GM19395 (cell line): ENCODE results near the gene SUN5.
"Not testable (repeated sequence)": the region's sequence is repeated elsewhere in the genome, so short reads cannot be mapped to it uniquely, and the experiment has no call there.

Experiments
- ATAC-seq: cut with Tn5 transposase; IDR thresholded peaks from one replicate; pipeline ENCODE4 v1.9.1; 2021; ENCODE audit warnings: mild to moderate bottlenecking, moderate library complexity; ENCODE audit not compliant: unreplicated experiment

Gene SUN5, protein sequence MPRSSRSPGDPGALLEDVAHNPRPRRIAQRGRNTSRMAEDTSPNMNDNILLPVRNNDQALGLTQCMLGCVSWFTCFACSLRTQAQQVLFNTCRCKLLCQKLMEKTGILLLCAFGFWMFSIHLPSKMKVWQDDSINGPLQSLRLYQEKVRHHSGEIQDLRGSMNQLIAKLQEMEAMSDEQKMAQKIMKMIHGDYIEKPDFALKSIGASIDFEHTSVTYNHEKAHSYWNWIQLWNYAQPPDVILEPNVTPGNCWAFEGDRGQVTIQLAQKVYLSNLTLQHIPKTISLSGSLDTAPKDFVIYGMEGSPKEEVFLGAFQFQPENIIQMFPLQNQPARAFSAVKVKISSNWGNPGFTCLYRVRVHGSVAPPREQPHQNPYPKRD

DNA sequence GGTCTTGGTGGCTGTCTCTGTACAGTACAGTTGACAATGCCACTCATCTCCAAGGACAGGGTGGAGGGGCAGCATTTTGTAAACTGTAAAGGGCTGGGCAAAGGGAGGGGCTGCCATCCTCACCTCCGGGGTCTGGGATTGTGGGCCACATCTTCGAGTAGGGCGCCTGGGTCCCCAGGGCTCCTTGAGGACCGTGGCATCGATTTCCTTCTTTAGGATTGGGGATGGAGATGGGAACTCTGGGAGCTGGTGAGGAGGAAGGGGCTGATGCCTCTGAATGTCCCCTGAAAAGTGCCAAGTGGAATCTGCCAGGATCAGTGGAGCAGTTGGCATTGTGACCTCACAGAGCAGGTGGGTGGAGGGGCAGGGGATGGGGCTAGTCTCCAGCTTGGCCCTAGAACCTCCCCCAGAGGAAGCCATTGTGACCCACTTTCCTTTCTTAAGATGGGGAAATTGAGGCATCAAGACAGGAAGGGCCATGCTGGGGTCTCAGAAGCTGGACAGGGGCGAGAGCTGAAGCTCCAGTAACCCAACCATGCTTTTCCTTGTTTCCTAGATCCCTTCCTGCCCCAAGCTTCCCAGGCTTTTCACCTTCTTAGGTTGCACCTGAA is at the start of gene SUN5:
Gene SUN5 (minus strand): TSS at position 293 of the 611 bp plus-strand sequence. CDS start 93 bp downstream, at position 200.
- ATAC-seq = no peak

GRCh38 chr20:33053291-33054106 is 49.3 kb upstream of the SUN5 start, which contains the start of gene BPIFB3:
Gene BPIFB3, plus strand, starts transcription at chr20:33053903. Its CDS starts 1,533 bp downstream, at chr20:33055436.
- ATAC-seq = no peak

DNA sequence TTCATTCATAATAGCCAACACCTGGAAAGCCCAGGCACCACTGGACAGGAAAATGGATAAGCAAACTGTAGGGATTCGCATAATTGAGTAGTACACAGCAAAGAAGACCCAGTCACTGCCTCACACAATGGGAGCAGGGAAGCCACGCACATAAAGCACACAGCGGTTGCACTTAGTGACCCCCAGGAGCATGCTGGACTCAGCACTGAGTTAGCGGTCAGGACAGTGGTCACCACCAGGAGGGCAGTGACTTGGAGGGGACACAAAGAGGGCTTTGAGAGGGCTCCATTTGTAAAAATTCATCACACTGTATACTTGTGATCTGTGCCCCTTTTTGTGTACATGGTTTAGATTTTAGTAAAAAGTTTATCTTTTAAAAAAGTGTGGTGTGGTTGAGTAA is 47.1 kb upstream of the SUN5 start:
- no peak for ATAC-seq

DNA sequence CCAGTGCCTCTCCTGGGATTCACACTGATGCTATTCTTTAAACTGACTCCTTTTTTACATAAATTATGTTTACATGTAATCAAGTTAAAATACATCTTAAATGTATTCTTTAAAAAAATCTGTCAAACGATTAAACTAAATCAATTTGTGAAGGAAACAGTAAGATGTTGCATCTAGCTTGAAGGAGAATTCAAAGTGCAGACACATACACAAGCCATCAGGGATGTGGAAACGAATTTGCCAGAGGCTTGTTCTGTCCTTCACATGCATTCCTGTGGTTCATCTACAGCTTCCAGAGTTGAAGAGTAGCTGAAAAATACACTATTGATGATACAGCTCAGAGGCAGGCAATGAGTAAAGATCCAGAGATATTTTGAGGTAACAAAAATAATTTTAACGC is 42.2 kb upstream of the SUN5 start:
- ATAC-seq = no peak

- ATAC-seq = not testable (repeated sequence)
Measured at GRCh38 chr20:33045129-33045721, 41.0 kb upstream of the SUN5 start.

GRCh38 chr20:33043731-33044181 is 39.5 kb upstream of the SUN5 start:
- ATAC-seq = no peak

DNA sequence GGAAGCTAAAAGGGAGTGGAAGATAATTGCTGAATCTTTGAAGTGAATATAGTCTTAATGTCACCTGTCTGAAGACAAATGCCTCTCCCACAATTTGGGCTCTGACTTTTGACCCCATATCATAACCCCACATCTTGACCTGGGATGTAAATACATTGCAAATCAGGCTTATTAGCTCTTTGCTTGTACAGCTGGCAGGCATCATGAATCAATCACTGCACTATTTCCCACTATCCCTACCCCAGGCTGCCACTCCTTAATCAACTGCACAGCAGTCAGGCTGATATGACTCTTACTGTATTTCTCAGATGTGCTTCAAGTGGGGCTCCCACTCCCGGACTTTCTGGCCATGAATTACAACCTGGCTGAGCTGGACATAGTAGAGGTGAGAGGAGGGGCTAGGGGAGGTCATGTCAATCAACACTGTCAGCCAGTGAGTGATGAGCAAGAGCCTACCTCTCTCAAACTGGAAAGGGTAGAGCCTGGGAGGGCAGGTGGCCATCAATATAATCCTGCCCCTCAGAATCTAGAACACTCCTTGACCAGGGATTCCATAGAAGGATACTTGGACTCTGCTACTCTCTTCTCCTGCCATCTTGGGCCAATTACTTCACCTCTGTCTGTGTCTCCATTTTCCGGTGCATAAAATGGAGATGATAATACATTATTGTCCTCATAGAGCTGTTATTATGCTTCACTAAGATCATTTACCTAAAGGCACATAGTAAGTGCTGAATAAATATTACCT is 38.9 kb upstream of the SUN5 start:
- ATAC-seq = no peak

GRCh38 chr20:33042430-33042829 is 38.2 kb upstream of the SUN5 start:
- ATAC-seq = no peak

GRCh38 chr20:33038243-33038642 is 34.0 kb upstream of the SUN5 start:
- no peak for ATAC-seq

- ATAC-seq = no peak
Measured at GRCh38 chr20:33037456-33037855, 33.2 kb upstream of the SUN5 start.

DNA sequence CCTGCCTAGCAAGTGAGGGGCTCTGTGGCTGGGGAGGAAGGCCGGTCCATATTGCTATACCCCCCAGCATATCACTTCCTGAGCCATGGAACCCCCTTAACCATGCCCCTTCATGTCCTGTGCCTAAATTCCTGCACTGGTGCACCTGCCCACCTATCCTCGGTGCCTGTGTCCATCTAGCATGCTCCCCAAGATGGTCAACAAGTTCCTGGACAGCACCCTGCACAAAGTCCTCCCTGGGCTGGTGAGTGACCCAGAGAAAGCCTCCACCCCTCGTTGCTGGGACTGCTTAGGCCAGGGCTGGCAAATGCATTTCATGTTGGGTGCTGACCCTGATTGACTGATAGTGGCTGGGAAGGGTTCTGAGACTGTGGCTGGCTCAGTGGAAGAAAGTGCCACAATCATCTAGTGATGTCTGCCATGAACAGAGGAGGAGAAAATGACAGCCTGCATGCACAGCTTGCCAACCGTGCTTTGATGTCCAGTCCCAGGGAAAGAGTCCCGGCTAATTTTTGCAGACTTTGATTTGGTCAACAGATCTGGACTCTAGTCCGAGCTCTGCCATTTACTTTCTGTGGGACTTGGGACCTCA is 30.8 kb upstream of the SUN5 start:
- no peak for ATAC-seq

GRCh38 chr20:33034115-33034514 is 29.9 kb upstream of the SUN5 start:
- ATAC-seq = no peak

GRCh38 chr20:33033381-33033780 is 29.1 kb upstream of the SUN5 start:
- no peak for ATAC-seq

GRCh38 chr20:33032555-33032954 is 28.3 kb upstream of the SUN5 start:
- ATAC-seq = no peak

DNA sequence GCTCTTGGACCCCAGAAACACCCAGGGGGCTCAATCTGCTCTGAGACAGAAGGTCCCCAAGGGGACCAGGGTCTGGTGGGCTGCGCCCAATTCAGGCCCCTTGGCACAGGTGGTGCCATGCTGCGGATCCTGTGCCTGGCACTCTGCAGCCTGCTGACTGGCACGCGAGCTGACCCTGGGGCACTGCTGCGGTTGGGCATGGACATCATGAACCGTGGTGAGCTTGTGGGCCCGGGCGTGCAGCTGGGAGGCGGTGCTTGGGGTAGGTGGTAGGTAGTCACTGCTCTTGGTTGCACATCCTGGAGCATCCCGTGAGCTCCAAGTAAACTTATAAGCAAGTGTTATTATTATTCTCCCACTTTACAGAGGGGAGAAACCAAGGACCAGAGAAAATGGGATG is 27.3 kb upstream of the SUN5 start, which contains the start of gene BPIFB6:
Gene BPIFB6 (plus strand): TSS at position 118 of the 400 bp plus-strand sequence. CDS start 0 bp downstream, at position 118.
- no peak for ATAC-seq

DNA sequence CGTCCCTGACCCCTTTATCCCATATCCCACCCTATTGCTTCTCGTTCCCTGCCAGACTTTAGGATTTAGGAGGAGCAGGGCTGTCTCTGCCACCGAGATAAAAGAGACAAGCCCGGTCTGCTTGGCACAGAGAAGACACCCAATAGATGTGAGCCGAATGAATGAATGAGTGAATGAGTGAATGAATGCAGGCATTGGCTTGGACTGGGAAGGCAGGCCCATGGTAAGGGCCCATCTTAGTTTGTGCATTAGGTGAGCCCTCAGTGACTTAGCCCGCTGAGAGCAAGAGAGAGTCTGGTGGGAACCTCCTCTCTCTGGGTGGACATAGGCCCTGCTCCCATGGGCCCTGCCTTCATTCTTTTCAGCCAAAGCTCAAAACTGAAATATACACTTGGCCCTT is 26.3 kb upstream of the SUN5 start:
- no peak for ATAC-seq

GRCh38 chr20:33030076-33030475 is 25.8 kb upstream of the SUN5 start:
- no peak for ATAC-seq

- ATAC-seq = no peak
Measured at GRCh38 chr20:33028875-33029274, 24.6 kb upstream of the SUN5 start.

DNA sequence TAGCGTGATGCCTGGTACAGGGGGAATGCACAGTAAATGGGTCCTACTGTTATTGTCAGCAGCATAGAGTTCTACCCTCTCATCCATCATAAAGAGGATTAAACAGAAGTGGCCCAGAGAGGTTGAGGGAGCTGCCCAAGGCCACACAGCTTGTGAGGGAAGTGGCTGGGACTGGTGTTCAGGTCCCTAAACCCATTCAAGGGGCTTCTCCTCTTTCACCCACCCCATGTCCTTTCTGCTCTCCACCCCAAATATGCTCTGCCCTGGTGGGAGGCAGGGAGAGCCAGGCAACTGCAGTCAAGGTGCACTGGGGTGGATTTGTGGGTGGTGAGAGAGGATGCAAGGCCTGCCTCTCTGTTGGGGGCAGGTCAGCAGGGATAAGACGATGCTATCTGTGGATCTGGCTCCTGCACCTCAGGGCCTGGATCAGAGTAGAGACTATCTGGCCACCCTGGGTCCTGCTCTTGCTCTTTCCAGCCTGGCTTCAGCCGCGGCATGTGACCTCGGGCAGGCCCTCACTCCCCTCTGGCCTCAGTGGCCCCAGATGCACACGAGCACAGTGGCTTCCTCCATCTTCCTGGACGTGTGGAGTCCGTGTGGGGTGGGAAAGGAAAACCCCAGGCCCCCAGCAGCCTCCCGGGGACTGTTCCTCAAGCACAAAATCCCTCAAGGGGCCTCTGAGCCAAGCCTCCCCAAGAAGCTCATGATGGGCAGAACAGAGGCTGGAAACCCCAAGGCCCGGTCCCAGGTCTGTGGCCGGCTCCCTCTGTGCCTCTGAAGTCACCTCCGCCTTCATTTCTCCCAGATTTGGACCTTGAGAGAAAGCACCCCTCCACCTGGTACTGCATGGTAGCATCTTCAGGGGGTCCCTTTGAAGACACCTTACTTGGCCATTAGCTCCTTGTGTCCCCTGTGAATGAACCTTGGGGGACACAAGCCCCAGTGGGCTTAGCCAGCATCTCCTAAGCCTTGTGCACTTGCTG is 23.8 kb upstream of the SUN5 start:
- ATAC-seq = no peak
